ENCODE data around the gene PPP4R3A.

DNA sequence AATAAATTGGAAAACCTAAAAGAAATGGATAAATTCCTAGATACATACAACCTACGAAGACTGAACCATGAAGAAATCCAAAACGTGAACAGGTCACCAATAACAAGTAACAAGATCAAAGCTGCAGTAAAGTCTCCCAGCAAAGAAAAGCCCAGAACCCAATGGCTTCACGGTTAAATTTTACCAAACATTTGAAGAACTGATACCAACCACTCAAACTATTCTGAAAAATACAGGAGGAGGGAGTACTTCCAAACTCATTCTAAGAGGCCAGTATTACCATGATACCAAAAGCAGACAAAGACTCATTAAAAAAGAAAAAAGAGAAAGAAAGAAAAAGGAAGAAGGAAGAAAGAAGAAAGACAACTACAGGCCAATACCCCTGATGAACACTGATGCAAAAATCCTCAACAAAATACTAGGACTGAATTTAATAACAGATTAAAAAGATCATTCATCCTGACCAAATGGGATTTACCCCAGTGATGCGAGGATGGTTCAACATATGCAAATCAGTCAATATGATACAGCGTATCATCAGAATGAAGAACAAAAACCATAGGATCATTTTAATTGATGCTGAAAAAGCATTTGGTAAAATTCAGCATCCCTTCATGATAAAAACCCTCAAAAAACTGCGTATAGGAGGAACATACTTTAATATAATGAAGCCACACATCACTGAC lies 65.6 kb downstream of the PPP4R3A start:
- TF ChIP-seq, protein P1, sequence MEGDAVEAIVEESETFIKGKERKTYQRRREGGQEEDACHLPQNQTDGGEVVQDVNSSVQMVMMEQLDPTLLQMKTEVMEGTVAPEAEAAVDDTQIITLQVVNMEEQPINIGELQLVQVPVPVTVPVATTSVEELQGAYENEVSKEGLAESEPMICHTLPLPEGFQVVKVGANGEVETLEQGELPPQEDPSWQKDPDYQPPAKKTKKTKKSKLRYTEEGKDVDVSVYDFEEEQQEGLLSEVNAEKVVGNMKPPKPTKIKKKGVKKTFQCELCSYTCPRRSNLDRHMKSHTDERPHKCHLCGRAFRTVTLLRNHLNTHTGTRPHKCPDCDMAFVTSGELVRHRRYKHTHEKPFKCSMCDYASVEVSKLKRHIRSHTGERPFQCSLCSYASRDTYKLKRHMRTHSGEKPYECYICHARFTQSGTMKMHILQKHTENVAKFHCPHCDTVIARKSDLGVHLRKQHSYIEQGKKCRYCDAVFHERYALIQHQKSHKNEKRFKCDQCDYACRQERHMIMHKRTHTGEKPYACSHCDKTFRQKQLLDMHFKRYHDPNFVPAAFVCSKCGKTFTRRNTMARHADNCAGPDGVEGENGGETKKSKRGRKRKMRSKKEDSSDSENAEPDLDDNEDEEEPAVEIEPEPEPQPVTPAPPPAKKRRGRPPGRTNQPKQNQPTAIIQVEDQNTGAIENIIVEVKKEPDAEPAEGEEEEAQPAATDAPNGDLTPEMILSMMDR (IDR thresholded peaks at IDR 0.05), result no peak
- no peak for TF ChIP-seq POLR2A (IDR thresholded peaks at IDR 0.05)

Measured in esophagus squamous epithelium (tissue), 4 donors.